ENCODE measurements around the gene ALPG. TPM values are rescaled to one million over a fixed set of nuclear protein-coding genes. Genes with fewer than 3 reads are reported as not detected.

Gene ALPG
- total RNA-seq, 1 experiment from 2014 or later = not detected

GRCh38 chr2:232367016-232367415 is 39.6 kb upstream of the ALPG start:
- intact Hi-C loops (cut with micrococcal nuclease; ENCODE audit: unreplicated experiment) = no loop called here
- Histone ChIP-seq H3K4me1 (ENCODE audit: insufficient read depth, low read length, poor library complexity, severe bottlenecking) (no peaks in the 10 kb centered on the region), H3K27ac (ENCODE audit: low read depth, low read length, poor library complexity, severe bottlenecking) (no peak overlapping the region), H3K27me3 (replicated peaks; ENCODE audit: insufficient read depth, low read depth, low read length, poor library complexity) (no peaks in the 10 kb centered on the region), H3K36me3 (ENCODE audit: insufficient read depth, low read length, poor library complexity, severe bottlenecking) (no peaks in the 10 kb centered on the region), H3K4me3 (ENCODE audit: low read depth, low read length, poor library complexity, severe bottlenecking) (no peak overlapping the region), H3K9me3 (ENCODE audit: low read depth, low read length, poor library complexity, severe bottlenecking) (no peaks in the 10 kb centered on the region)
- no peak for DNase-seq (ENCODE audit: low spot score)
- TF ChIP-seq EZH2 (IDR thresholded peaks at IDR 0.05; ENCODE audit: borderline replicate concordance, low read depth, low read length, poor library complexity, severe bottlenecking) = no peak
- TF ChIP-seq, protein P1, sequence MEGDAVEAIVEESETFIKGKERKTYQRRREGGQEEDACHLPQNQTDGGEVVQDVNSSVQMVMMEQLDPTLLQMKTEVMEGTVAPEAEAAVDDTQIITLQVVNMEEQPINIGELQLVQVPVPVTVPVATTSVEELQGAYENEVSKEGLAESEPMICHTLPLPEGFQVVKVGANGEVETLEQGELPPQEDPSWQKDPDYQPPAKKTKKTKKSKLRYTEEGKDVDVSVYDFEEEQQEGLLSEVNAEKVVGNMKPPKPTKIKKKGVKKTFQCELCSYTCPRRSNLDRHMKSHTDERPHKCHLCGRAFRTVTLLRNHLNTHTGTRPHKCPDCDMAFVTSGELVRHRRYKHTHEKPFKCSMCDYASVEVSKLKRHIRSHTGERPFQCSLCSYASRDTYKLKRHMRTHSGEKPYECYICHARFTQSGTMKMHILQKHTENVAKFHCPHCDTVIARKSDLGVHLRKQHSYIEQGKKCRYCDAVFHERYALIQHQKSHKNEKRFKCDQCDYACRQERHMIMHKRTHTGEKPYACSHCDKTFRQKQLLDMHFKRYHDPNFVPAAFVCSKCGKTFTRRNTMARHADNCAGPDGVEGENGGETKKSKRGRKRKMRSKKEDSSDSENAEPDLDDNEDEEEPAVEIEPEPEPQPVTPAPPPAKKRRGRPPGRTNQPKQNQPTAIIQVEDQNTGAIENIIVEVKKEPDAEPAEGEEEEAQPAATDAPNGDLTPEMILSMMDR (conservative IDR thresholded peaks at IDR 0.05; ENCODE audit: low read depth, low read length) = no peak
- no TSS peak for BruUV-seq (replicated peaks)
- CTCF ChIA-PET = no interaction called here
- POLR2A ChIA-PET (ENCODE audit: low non-redundant PET) = no interaction called here

DNA sequence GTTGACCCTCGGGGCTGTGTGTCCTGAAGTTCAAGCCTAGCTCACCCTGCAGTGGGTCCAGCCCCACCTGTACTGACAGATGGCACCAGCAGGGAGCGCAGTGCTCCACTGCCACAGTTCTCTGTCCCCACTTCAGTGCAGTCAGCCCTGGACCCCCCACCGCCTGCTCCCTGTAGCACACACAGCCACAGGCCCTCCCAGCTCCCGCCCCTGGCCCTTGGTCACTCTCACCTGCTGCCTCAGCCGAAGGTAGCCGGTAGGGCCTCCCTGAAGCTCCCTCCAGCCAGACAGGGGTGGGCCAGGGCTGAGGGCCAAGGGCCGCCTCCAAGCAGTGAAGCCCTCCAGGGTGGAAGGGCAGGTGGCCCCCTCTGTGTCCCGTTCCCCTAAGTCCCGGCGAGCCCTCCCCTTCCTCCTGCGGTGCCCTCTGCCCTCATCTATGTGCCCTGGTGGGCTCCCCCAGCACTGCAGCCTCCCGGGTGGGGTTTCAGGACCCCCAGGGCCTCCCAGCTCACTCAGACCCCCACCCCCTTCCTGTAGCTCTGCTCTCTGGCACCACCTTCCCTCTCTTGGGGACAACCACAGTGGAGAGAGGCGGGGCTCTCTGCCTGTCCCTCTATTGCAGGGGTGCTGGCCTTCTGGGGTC is 38.9 kb upstream of the ALPG start:
- no peaks in the 10 kb centered on the region for H3K9me3 ChIP-seq (ENCODE audit: low read depth, low read length, poor library complexity, severe bottlenecking)
- H3K4me1 ChIP-seq (ENCODE audit: insufficient read depth, low read length, poor library complexity, severe bottlenecking) = no peaks in the 10 kb centered on the region
- no peak overlapping the region for H3K27ac ChIP-seq (ENCODE audit: low read depth, low read length, poor library complexity, severe bottlenecking)
- H3K4me3 ChIP-seq (ENCODE audit: low read depth, low read length, poor library complexity, severe bottlenecking) = no peak overlapping the region
- ChIA-PET CTCF (no interaction called here), POLR2A (ENCODE audit: low non-redundant PET) (no interaction called here)
- H3K36me3 ChIP-seq (ENCODE audit: insufficient read depth, low read length, poor library complexity, severe bottlenecking) = no peaks in the 10 kb centered on the region
- no peaks in the 10 kb centered on the region for H3K27me3 ChIP-seq (replicated peaks; ENCODE audit: insufficient read depth, low read depth, low read length, poor library complexity)
- no peak for DNase-seq (ENCODE audit: low spot score)
- BruUV-seq (replicated peaks) = no TSS peak
- TF ChIP-seq EZH2 (IDR thresholded peaks at IDR 0.05; ENCODE audit: borderline replicate concordance, low read depth, low read length, poor library complexity, severe bottlenecking) = no peak
- TF ChIP-seq, protein P1 (conservative IDR thresholded peaks at IDR 0.05; ENCODE audit: low read depth, low read length) = no peak
- intact Hi-C loops (cut with micrococcal nuclease; ENCODE audit: unreplicated experiment) = no loop called here

DNA sequence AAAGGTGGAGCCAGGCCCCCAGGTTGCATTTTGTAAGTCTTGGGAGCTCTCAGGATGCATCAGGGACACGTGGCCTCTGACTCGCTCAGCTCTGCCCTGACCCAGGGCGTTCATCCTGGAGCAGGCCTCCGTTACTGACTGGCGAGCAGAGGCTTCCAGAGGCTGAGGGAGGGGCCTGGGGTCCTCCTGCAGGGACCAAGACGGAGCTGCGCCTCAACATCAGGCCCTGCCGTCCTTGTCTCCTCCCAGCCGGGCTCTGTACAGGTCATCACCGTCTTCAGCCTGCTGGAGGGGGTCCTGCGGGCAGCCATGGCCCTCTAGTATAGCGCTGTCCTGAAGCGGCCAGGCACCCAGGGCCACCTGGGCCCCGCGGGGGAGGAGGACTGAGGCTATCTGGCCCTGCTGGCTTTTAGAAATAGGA is 38.3 kb upstream of the ALPG start:
- intact Hi-C loops (cut with micrococcal nuclease; ENCODE audit: unreplicated experiment) = no loop called here
- CTCF ChIA-PET = no interaction called here

More for the DNA sequence above, 38.3 kb upstream of the ALPG start:
- no peak overlapping the region for H3K27ac ChIP-seq (ENCODE audit: low read depth, low read length, poor library complexity, severe bottlenecking)
- no peak for DNase-seq (ENCODE audit: low spot score)
- H3K4me3 ChIP-seq (ENCODE audit: low read depth, low read length, poor library complexity, severe bottlenecking) = no peak overlapping the region
- H3K4me1 ChIP-seq (ENCODE audit: insufficient read depth, low read length, poor library complexity, severe bottlenecking) = no peaks in the 10 kb centered on the region
- POLR2A ChIA-PET (ENCODE audit: low non-redundant PET) = no interaction called here
- no peaks in the 10 kb centered on the region for H3K9me3 ChIP-seq (ENCODE audit: low read depth, low read length, poor library complexity, severe bottlenecking)
- TF ChIP-seq, protein P1 (conservative IDR thresholded peaks at IDR 0.05; ENCODE audit: low read depth, low read length) = no peak
- no peak for TF ChIP-seq EZH2 (IDR thresholded peaks at IDR 0.05; ENCODE audit: borderline replicate concordance, low read depth, low read length, poor library complexity, severe bottlenecking)
- H3K36me3 ChIP-seq (ENCODE audit: insufficient read depth, low read length, poor library complexity, severe bottlenecking) = no peaks in the 10 kb centered on the region
- BruUV-seq (replicated peaks) = no TSS peak
- H3K27me3 ChIP-seq (replicated peaks; ENCODE audit: insufficient read depth, low read depth, low read length, poor library complexity) = no peaks in the 10 kb centered on the region
